Aorta (tissue), 5 donors: ENCODE measurements around the gene CEND1. TPM values are rescaled to one million over a fixed set of nuclear protein-coding genes. Genes with fewer than 3 reads are reported as not detected.

Experiments
- ATAC-seq: fragments of 200-7000 bp; cut with Tn5 transposase; one replicate; pipeline ENCODE4 v1.9.1; 2022; ENCODE audit warnings: moderate library complexity; ENCODE audit not compliant: low FRiP score
- DNase-seq, 2 donors: peaks; one replicate each; pipeline ENCODE4 v3.0.0-alpha.2; 2020
- H3K27ac ChIP-seq, 2 donors: one replicate each; pipeline ENCODE4 v1.5.1; 2013; ENCODE audit warnings: low read length in 2 of 2, mild to moderate bottlenecking in 2 of 2, moderate library complexity in 2 of 2, control low read depth in 1 of 2, inconsistent platforms in 1 of 2, low read depth in 1 of 2
- H3K27me3 ChIP-seq, 2 donors: one replicate each; pipeline ENCODE4 v1.6.1; 2013; ENCODE audit warnings: control low read depth in 1 of 2, low read length in 1 of 2, mild to moderate bottlenecking in 1 of 2, moderate library complexity in 1 of 2; ENCODE audit not compliant: insufficient read depth in 2 of 2, control insufficient read depth in 1 of 2
- H3K36me3 ChIP-seq, 2 donors: one replicate each; pipeline ENCODE4 v1.6.1; 2013; ENCODE audit warnings: control low read depth in 1 of 2, low read length in 1 of 2, mild to moderate bottlenecking in 1 of 2; ENCODE audit not compliant: insufficient read depth in 2 of 2, control insufficient read depth in 1 of 2
- H3K4me1 ChIP-seq, 2 donors: one replicate each; pipeline ENCODE4 v1.6.1; 2013; ENCODE audit warnings: low read length in 2 of 2, control low read depth in 1 of 2, mild to moderate bottlenecking in 1 of 2, moderate library complexity in 1 of 2; ENCODE audit not compliant: insufficient read depth in 2 of 2, control insufficient read depth in 1 of 2
- H3K4me3 ChIP-seq, 2 donors: one replicate each; pipeline ENCODE4 v1.5.1; 2013; ENCODE audit warnings: low read length in 2 of 2, control low read depth in 1 of 2, mild to moderate bottlenecking in 1 of 2
- H3K9me3 ChIP-seq: one replicate; pipeline ENCODE4 v1.6.1; 2013; ENCODE audit warnings: mild to moderate bottlenecking, low read length; ENCODE audit not compliant: control insufficient read depth
- WGBS, 2 donors: extraction: QIAGEN DNeasy Blood & Tissue Kit; methylation state at CpG; one replicate each; pipeline ENCODE4 v1.1.7; 2013; 5-methylcytosine and 5-hydroxymethylcytosine counted together
- intact Hi-C, 2 donors: fragments of 100-400 bp; cut with DNase I; formaldehyde crosslinking; loops; one replicate each; pipeline versions ENCODE4 v1.14.2 to v1.15.0; 2022
- polyA plus RNA-seq, 2 donors: library from polyadenylated mRNA; stranded (reverse); fragments of 200-250 nt; gene quantifications; one replicate each; pipeline ENCODE4 v1.2.3, GENCODE V29; 2013
- total RNA-seq, 2 donors: library from RNA; stranded (reverse); fragmentation: NEBNext Ultra II Directional; extraction: Animal tissue kit (Norgen Biotek cat#: 25700); gene quantifications; one replicate each; pipeline ENCODE4 v1.2.1, GENCODE V29; 2021
- donor health status: healthy with polysubstance abuse.
- donor health status: Bipolar disorder and iron deficiency.
- donor health status: DM: no; HTN: no; CAD: no.
- donor health status: DM: no; HTN: no; CAD: no.
- donor health status: DM: yes; HTN: yes; CAD: no.

CEND1 gene
- total and polyA plus RNA-seq, 4 donors = 0.10 TPM; not detected in 3

DNA sequence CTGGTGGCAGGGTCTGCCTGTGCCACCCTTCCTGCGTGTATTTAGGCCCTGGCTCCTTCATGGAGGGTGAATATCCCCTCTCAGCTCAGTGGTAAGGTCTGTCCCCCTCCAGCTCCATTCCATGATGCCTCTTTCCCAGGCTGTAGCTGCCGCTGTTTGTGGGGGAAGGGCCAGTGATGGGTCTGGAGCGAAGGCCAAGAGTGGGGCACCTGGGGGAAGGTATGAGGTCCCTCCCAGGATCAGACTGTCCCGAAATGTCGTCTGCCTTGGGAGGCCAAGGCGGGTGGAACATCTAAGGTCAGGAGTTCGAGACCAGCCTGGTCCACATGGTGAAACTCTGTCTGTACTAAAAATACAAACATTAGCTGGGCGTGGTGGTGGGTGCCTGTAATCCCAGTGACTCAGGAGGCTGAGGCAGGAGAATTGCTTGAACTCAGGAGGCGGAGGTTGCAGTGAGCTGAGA lies 44.0 kb upstream of the CEND1 start:
- intact Hi-C loops = no loop called here
- Histone ChIP-seq H3K4me3 (peak overlapping the region; percentile 47 to 55), H3K27me3 (no peaks in the 10 kb centered on the region), H3K27ac (peak overlapping the region; percentile 49 to 95), H3K4me1 (no peaks in the 10 kb centered on the region), H3K9me3 (no peaks in the 10 kb centered on the region), H3K36me3 (peaks cover 0 to 11% of the 10 kb centered on the region in 2 donors)
- ATAC-seq (no peak), DNase-seq (no peak)
- 8 to 11% methylated on average over 9 of the region's 9 CpGs for WGBS, 2 donors

DNA sequence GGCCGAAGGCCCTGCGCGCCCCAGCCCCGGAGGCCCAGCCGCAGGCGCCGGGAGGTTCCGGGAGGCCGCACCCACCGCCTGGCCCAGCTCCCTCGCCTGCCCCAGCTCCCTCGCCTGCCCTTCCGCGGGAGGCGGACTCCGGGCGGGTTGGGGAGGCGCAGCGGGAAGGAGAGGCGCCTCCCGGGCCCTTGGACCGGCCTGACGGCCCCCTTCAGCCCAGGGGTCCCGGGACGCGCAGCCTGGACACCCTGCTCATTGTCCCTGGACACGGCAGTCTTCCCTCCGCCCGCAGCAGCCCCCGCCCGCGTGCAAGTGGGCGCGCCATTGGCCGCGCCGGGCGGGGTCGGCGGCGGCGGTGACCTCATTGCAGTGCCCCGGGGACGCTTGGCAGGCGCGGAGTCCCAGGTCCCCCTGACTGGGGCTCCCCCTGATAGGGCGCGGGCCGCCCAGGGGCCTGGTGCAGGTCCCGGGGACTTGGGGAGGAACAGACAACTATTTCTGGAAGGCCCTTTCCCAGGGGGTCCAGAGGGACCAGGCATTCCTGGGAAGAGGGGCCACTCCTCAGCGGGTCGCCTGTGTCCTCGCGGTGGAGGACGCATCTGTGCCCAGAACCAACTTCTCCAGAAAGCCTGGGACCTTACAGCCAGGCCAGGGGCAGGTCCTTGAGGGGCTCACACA lies 43.4 kb upstream of the CEND1 start:
- DNase-seq (peak; percentile 76 to 89), ATAC-seq (peak; percentile 9)
- Histone ChIP-seq H3K4me3 (peak overlapping the region; percentile 47 to 55), H3K9me3 (no peaks in the 10 kb centered on the region), H3K36me3 (peaks cover 0 to 8% of the 10 kb centered on the region in 2 donors), H3K4me1 (no peaks in the 10 kb centered on the region), H3K27ac (peak overlapping the region; percentile 49 to 95), H3K27me3 (no peaks in the 10 kb centered on the region)
- WGBS, 2 donors = 0% methylated on average over 35 to 55 of the region's 55 CpGs
- intact Hi-C loops = no loop called here

DNA sequence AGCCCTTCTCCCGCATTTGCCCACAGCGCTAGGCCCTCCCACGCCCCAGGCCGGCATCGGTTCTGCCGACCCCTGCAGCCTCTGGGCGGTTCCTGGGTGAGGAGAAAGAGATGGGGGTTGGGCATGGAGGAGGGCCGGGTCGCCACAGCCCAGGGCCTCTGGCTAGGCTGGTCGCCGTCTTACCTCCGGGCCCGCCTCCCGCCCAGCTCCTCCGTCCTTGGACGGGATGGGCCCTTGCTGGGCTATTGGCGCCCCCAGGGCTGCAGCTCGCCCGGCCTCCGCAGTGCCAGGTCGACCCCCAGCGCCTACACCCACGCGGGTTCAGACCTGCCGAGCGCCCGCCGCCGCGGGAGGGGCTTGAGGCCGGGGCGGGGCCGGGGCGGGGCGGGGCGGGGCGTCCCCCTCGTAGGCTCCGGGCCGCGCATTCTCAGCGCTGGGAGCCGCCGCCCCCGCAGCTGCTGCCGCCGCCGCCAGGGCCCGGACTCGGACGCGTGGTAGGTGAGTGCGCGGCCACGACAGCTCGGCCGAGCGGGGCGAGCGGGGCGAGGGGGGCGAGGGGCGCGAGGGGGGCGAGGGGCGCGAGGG lies 42.7 kb upstream of the CEND1 start, which contains the start of gene CD151:
CD151 (plus strand) TSS at position 424 of the 585 bp plus-strand sequence. CDS start 3,118 bp downstream, outside the sequence.
- no peaks in the 10 kb centered on the region for H3K9me3 ChIP-seq
- H3K4me1 ChIP-seq = no peaks in the 10 kb centered on the region
- ATAC-seq (peak; percentile 24), DNase-seq (no peak)
- H3K36me3 ChIP-seq = peaks cover 0 to 4% of the 10 kb centered on the region in 2 donors
- H3K27me3 ChIP-seq = no peaks in the 10 kb centered on the region
- WGBS, 2 donors = 1% methylated on average over 41 to 67 of the region's 67 CpGs
- peak within 1 kb of the TSS; percentile 47 to 55 for H3K4me3 ChIP-seq
- intact Hi-C loops = no loop called here
- peak within 1 kb of the TSS; percentile 49 to 95 for H3K27ac ChIP-seq

DNA sequence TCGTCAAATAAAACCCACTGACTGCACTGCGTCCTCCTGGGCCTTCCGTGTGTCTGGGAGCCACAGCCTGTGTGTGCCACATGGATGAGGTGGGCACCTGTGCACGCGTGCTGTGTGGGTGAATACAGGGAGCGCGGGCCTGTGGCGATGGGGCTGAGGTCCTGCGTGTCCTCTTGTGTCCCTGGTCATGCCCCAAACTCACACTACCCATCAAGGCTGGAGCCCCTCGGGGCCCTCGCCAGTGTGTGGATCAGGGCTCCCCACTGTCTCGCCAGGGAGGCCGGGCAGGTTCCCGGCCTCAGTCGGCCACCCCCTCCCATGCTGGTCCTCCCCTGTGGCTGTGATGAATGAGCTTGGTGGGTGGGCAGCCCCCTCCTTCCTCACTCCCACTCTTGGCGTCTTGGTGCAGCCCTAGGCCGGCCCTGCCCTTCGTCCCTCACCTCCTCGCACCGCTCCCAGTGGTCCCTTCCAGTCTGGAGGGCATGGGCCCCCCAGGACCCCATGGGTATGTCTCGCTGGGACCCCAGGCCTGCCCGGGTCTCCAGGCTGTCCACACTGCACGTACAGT lies 42.2 kb upstream of the CEND1 start:
- DNase-seq = no peak
- intact Hi-C loops = no loop called here
- no peaks in the 10 kb centered on the region for H3K27me3 ChIP-seq
- WGBS, 2 donors = 59% methylated on average over 22 to 23 of the region's 23 CpGs
- no peak overlapping the region for H3K27ac ChIP-seq
- H3K4me1 ChIP-seq = no peaks in the 10 kb centered on the region
- peak overlapping the region in 1 of 2 donors; percentile 1 for H3K4me3 ChIP-seq
- H3K9me3 ChIP-seq = no peaks in the 10 kb centered on the region
- ATAC-seq = no peak
- peaks cover 0 to under 1% of the 10 kb centered on the region in 2 donors for H3K36me3 ChIP-seq

DNA sequence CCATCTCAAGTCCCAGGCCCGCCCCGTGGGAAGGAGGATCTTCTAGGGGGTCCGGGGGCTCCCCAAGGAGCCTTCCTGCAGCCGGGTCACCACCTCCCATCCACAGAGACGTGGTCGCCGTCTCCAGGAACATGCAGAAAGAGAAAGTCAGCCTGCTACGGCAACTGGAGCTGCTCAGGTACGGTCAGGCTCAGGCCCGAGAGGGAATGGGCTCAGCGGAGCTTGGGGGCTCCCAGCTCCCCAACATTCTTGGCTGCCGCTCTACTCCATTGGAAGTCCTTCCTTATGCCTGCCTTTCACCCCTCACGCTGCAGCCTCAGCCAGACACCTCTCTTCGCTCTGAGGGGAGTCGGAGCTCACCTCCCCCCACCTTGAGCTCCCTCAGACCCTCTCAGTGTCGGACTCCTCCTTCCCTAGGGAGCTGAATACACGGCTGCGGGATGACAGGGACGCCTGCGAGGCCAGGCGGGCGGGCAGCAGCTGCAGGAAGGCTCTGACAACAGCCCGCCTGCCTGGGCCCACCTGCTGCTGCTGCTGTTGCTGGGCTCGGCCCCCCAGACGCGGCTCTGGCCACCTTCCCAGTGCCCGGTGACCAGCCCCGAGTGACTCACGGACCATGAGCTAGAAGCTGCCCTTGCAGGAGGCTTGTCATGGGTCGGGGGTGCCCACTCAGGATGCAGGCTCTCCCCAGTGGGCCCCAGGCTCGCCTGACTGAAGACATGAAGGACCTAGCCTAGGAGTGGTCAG lies 41.4 kb upstream of the CEND1 start:
- no peaks in the 10 kb centered on the region for H3K36me3 ChIP-seq
- H3K9me3 ChIP-seq = no peaks in the 10 kb centered on the region
- no peaks in the 10 kb centered on the region for H3K4me1 ChIP-seq
- 62 to 74% methylated on average over 26 to 31 of the region's 31 CpGs for WGBS, 2 donors
- H3K27ac ChIP-seq = no peak overlapping the region
- intact Hi-C loops = no loop called here
- DNase-seq (no peak), ATAC-seq (no peak)
- H3K4me3 ChIP-seq = no peak overlapping the region
- no peaks in the 10 kb centered on the region for H3K27me3 ChIP-seq

DNA sequence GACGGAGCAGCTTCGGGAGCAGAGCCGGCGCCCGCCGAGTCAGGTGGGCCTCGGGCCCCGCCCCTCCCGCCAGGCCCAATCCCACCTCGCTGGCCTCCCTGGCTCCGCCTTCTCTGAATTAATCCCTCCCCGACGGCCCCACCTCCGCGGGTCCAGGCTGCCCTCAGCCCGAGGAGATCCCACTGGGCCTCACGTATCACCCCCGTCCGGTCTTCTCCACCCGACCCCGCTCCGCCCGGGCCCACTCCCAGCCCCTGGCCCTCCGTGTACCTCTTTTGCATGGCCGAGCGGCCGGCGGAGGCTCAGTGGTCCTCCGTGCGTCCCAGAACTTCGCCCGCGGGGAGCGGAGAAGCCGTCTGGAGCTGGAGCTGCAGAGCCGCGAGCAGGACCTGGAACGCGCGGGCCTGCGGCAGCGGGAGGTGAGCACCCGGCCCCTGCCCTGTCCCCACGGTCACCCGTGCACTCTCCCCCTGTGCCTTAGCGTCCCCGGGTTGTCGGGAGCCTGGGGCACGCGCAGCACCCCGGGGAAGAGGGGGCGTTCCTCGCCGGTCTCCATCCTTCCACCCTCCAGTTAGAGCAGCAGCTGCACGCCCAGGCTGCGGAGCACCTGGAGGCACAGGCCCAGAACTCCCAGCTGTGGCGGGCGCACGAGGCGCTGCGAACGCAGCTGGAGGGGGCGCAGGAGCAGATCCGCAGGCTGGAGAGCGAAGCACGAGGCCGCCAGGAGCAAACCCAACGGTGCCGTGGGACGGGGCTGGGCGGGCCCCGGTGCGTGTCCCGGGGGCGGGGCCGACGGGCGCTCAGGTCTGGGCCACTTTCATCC lies 40.6 kb upstream of the CEND1 start:
- ATAC-seq (peak; percentile 71), DNase-seq (peak; percentile 88 to 91)
- 4 to 7% methylated on average over 63 to 78 of the region's 78 CpGs for WGBS, 2 donors
- Histone ChIP-seq H3K27ac (no peak overlapping the region), H3K4me1 (no peaks in the 10 kb centered on the region), H3K9me3 (no peaks in the 10 kb centered on the region), H3K27me3 (no peaks in the 10 kb centered on the region), H3K4me3 (no peak overlapping the region), H3K36me3 (no peaks in the 10 kb centered on the region)
- intact Hi-C loops = no loop called here

DNA sequence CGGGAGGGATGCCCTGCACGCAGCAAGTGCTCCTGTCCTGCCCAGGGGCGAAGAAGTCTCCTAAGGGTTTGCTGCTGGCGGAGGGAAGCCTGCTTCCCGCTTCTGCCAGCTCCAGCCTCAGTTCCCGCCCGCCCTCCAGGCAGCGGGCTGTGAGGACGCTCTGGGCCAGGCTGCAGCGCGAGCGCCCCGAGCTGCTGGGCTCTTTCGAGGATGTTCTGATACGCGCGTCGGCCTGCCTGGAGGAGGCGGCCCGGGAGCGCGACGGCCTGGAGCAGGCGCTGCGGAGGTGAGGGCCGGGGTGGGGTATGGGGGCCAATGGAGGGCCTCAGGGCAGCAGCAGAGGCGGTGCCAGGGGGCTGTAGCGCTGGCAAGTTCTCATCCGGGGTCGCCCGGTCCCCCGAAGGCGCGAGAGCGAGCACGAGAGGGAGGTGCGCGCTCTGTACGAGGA lies 40.0 kb upstream of the CEND1 start:
- intact Hi-C loops = no loop called here
- Histone ChIP-seq H3K4me1 (no peaks in the 10 kb centered on the region), H3K27me3 (no peaks in the 10 kb centered on the region), H3K36me3 (peaks cover 0 to 3% of the 10 kb centered on the region in 2 donors), H3K27ac (no peak overlapping the region), H3K9me3 (no peaks in the 10 kb centered on the region), H3K4me3 (no peak overlapping the region)
- WGBS, 2 donors = 2% methylated on average over 29 to 39 of the region's 39 CpGs
- ATAC-seq = peak; percentile 0
- DNase-seq = no peak
